Measurements from ENCODE around the gene CASZ1. TPM values are rescaled to one million over a fixed set of nuclear protein-coding genes. Genes with fewer than 3 reads are reported as not detected.

Gene CASZ1
- total RNA-seq, 1 donor from 2014 or later, result 26.1 TPM

GRCh38 chr1:10661453-10661852, 135.0 kb downstream of the CASZ1 start:
- Histone ChIP-seq H3K9me3 (ENCODE audit: control insufficient read depth in 3 of 3, low read length in 3 of 3) (no peaks in the 10 kb centered on the region), H3K4me1 (ENCODE audit: control insufficient read depth in 3 of 3, insufficient read depth in 3 of 3, low read length in 3 of 3) (peaks cover 37 to 49% (median 42%) of the 10 kb centered on the region in 3 donors), H3K27ac (ENCODE audit: low read depth, low read length) (no peak overlapping the region), H3K9ac (ENCODE audit: low read depth in 1 of 3, low read length in 3 of 3) (no peak overlapping the region), H3K4me3 (ENCODE audit: low read length in 3 of 3) (no peak overlapping the region), H3K27me3 (ENCODE audit: control insufficient read depth in 3 of 3, insufficient read depth in 3 of 3, low read length in 3 of 3) (no peaks in the 10 kb centered on the region), H3K36me3 (ENCODE audit: control insufficient read depth in 3 of 3, insufficient read depth in 3 of 3, low read length in 3 of 3) (peaks cover 10 to 24% (median 23%) of the 10 kb centered on the region in 3 donors)

GRCh38 chr1:10659646-10660540, 136.6 kb downstream of the CASZ1 start:
- Histone ChIP-seq H3K36me3 (ENCODE audit: control insufficient read depth in 3 of 3, insufficient read depth in 3 of 3, low read length in 3 of 3) (peaks cover 19 to 33% (median 27%) of the 10 kb centered on the region in 3 donors), H3K9me3 (ENCODE audit: control insufficient read depth in 3 of 3, low read length in 3 of 3) (no peaks in the 10 kb centered on the region), H3K27ac (ENCODE audit: low read depth, low read length) (no peak overlapping the region), H3K27me3 (ENCODE audit: control insufficient read depth in 3 of 3, insufficient read depth in 3 of 3, low read length in 3 of 3) (no peaks in the 10 kb centered on the region), H3K4me1 (ENCODE audit: control insufficient read depth in 3 of 3, insufficient read depth in 3 of 3, low read length in 3 of 3) (peaks cover 22 to 34% (median 26%) of the 10 kb centered on the region in 3 donors), H3K4me3 (ENCODE audit: low read length in 3 of 3) (no peak overlapping the region), H3K9ac (ENCODE audit: low read depth in 1 of 3, low read length in 3 of 3) (no peak overlapping the region)

- Histone ChIP-seq H3K27me3 (ENCODE audit: control insufficient read depth in 3 of 3, insufficient read depth in 3 of 3, low read length in 3 of 3) (no peaks in the 10 kb centered on the region), H3K27ac (ENCODE audit: low read depth, low read length) (no peak overlapping the region), H3K4me1 (ENCODE audit: control insufficient read depth in 3 of 3, insufficient read depth in 3 of 3, low read length in 3 of 3) (peaks cover 18 to 27% (median 21%) of the 10 kb centered on the region in 3 donors), H3K9ac (ENCODE audit: low read depth in 1 of 3, low read length in 3 of 3) (no peak overlapping the region), H3K9me3 (ENCODE audit: control insufficient read depth in 3 of 3, low read length in 3 of 3) (no peaks in the 10 kb centered on the region), H3K4me3 (ENCODE audit: low read length in 3 of 3) (no peak overlapping the region), H3K36me3 (ENCODE audit: control insufficient read depth in 3 of 3, insufficient read depth in 3 of 3, low read length in 3 of 3) (peaks cover 24 to 38% (median 29%) of the 10 kb centered on the region in 3 donors)
These were observed 137.2 kb downstream of the CASZ1 start for GRCh38 chr1:10659218-10659617.

GRCh38 chr1:10658396-10659066, 137.9 kb downstream of the CASZ1 start:
- Histone ChIP-seq H3K9me3 (ENCODE audit: control insufficient read depth in 3 of 3, low read length in 3 of 3) (no peaks in the 10 kb centered on the region), H3K4me3 (ENCODE audit: low read length in 3 of 3) (no peak overlapping the region), H3K27me3 (ENCODE audit: control insufficient read depth in 3 of 3, insufficient read depth in 3 of 3, low read length in 3 of 3) (no peaks in the 10 kb centered on the region), H3K36me3 (ENCODE audit: control insufficient read depth in 3 of 3, insufficient read depth in 3 of 3, low read length in 3 of 3) (peaks cover 28 to 44% (median 36%) of the 10 kb centered on the region in 3 donors), H3K4me1 (ENCODE audit: control insufficient read depth in 3 of 3, insufficient read depth in 3 of 3, low read length in 3 of 3) (peaks cover 12 to 20% (median 14%) of the 10 kb centered on the region in 3 donors), H3K9ac (ENCODE audit: low read depth in 1 of 3, low read length in 3 of 3) (no peak overlapping the region), H3K27ac (ENCODE audit: low read depth, low read length) (no peak overlapping the region)

- Histone ChIP-seq H3K4me1 (ENCODE audit: control insufficient read depth in 3 of 3, insufficient read depth in 3 of 3, low read length in 3 of 3) (peaks cover 0 to 8% (median 1%) of the 10 kb centered on the region in 3 donors), H3K9me3 (ENCODE audit: control insufficient read depth in 3 of 3, low read length in 3 of 3) (no peaks in the 10 kb centered on the region), H3K27ac (ENCODE audit: low read depth, low read length) (no peak overlapping the region), H3K36me3 (ENCODE audit: control insufficient read depth in 3 of 3, insufficient read depth in 3 of 3, low read length in 3 of 3) (peaks cover 36 to 55% (median 46%) of the 10 kb centered on the region in 3 donors), H3K9ac (ENCODE audit: low read depth in 1 of 3, low read length in 3 of 3) (no peak overlapping the region), H3K4me3 (ENCODE audit: low read length in 3 of 3) (no peak overlapping the region), H3K27me3 (ENCODE audit: control insufficient read depth in 3 of 3, insufficient read depth in 3 of 3, low read length in 3 of 3) (no peaks in the 10 kb centered on the region)
These were observed 139.2 kb downstream of the CASZ1 start for GRCh38 chr1:10657088-10657847.

- H3K36me3 ChIP-seq (ENCODE audit: control insufficient read depth in 3 of 3, insufficient read depth in 3 of 3, low read length in 3 of 3), result peaks cover 40 to 55% (median 49%) of the 10 kb centered on the region in 3 donors
- H3K4me1 ChIP-seq (ENCODE audit: control insufficient read depth in 3 of 3, insufficient read depth in 3 of 3, low read length in 3 of 3), result peaks cover 0 to 2% (median 0%) of the 10 kb centered on the region in 3 donors
- H3K27me3 ChIP-seq (ENCODE audit: control insufficient read depth in 3 of 3, insufficient read depth in 3 of 3, low read length in 3 of 3), result no peaks in the 10 kb centered on the region
- H3K4me3 ChIP-seq (ENCODE audit: low read length in 3 of 3), result no peak overlapping the region
- H3K9ac ChIP-seq (ENCODE audit: low read depth in 1 of 3, low read length in 3 of 3), result no peak overlapping the region
- no peaks in the 10 kb centered on the region for H3K9me3 ChIP-seq (ENCODE audit: control insufficient read depth in 3 of 3, low read length in 3 of 3)
- H3K27ac ChIP-seq (ENCODE audit: low read depth, low read length), result no peak overlapping the region
These were observed 140.0 kb downstream of the CASZ1 start for GRCh38 chr1:10656431-10656830.

- Histone ChIP-seq H3K27ac (ENCODE audit: low read depth, low read length) (no peak overlapping the region), H3K9me3 (ENCODE audit: control insufficient read depth in 3 of 3, low read length in 3 of 3) (no peaks in the 10 kb centered on the region), H3K4me3 (ENCODE audit: low read length in 3 of 3) (no peak overlapping the region), H3K27me3 (ENCODE audit: control insufficient read depth in 3 of 3, insufficient read depth in 3 of 3, low read length in 3 of 3) (no peaks in the 10 kb centered on the region), H3K36me3 (ENCODE audit: control insufficient read depth in 3 of 3, insufficient read depth in 3 of 3, low read length in 3 of 3) (peaks cover 40 to 51% (median 49%) of the 10 kb centered on the region in 3 donors), H3K4me1 (ENCODE audit: control insufficient read depth in 3 of 3, insufficient read depth in 3 of 3, low read length in 3 of 3) (no peaks in the 10 kb centered on the region), H3K9ac (ENCODE audit: low read depth in 1 of 3, low read length in 3 of 3) (no peak overlapping the region)
These were observed 141.4 kb downstream of the CASZ1 start for GRCh38 chr1:10655002-10655401.

GRCh38 chr1:10653370-10654125, 142.9 kb downstream of the CASZ1 start:
- H3K4me3 ChIP-seq (ENCODE audit: low read length in 3 of 3), result no peak overlapping the region
- peaks cover 33 to 47% (median 40%) of the 10 kb centered on the region in 3 donors for H3K36me3 ChIP-seq (ENCODE audit: control insufficient read depth in 3 of 3, insufficient read depth in 3 of 3, low read length in 3 of 3)
- H3K4me1 ChIP-seq (ENCODE audit: control insufficient read depth in 3 of 3, insufficient read depth in 3 of 3, low read length in 3 of 3), result no peaks in the 10 kb centered on the region
- no peak overlapping the region for H3K27ac ChIP-seq (ENCODE audit: low read depth, low read length)
- H3K27me3 ChIP-seq (ENCODE audit: control insufficient read depth in 3 of 3, insufficient read depth in 3 of 3, low read length in 3 of 3), result no peaks in the 10 kb centered on the region
- H3K9ac ChIP-seq (ENCODE audit: low read depth in 1 of 3, low read length in 3 of 3), result no peak overlapping the region
- H3K9me3 ChIP-seq (ENCODE audit: control insufficient read depth in 3 of 3, low read length in 3 of 3), result no peaks in the 10 kb centered on the region

GRCh38 chr1:10652626-10653025, 143.8 kb downstream of the CASZ1 start:
- Histone ChIP-seq H3K36me3 (ENCODE audit: control insufficient read depth in 3 of 3, insufficient read depth in 3 of 3, low read length in 3 of 3) (peaks cover 37 to 49% (median 40%) of the 10 kb centered on the region in 3 donors), H3K27ac (ENCODE audit: low read depth, low read length) (no peak overlapping the region), H3K9me3 (ENCODE audit: control insufficient read depth in 3 of 3, low read length in 3 of 3) (no peaks in the 10 kb centered on the region), H3K4me1 (ENCODE audit: control insufficient read depth in 3 of 3, insufficient read depth in 3 of 3, low read length in 3 of 3) (no peaks in the 10 kb centered on the region), H3K9ac (ENCODE audit: low read depth in 1 of 3, low read length in 3 of 3) (no peak overlapping the region), H3K4me3 (ENCODE audit: low read length in 3 of 3) (no peak overlapping the region), H3K27me3 (ENCODE audit: control insufficient read depth in 3 of 3, insufficient read depth in 3 of 3, low read length in 3 of 3) (no peaks in the 10 kb centered on the region)
